ENCODE measurements around the gene PSMD1. TPM values are rescaled to one million over a fixed set of nuclear protein-coding genes. Genes with fewer than 3 reads are reported as not detected.

Gene PSMD1
- total and polyA plus RNA-seq, 2 donors (not counting 3 experiments of a cell fraction or from before 2014, with no cell fraction given), result 163 to 209 TPM

DNA sequence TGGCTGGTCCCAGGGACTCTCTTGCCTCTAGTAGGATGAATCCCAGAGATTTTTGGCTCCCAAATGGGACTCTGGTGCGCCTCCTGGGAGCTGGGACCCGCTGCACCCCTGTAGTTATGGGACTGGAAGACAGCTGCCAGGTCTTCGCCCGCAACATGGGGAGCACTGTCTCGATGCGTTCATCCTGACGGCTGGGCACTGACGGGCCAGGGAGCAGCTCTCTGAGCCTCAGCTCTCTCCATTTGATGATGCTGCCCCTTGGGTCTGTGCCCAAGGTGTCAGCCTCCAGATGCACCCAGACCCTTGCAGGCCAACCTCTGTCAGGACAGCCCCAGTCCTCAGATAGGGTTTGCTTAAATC, 132.5 kb downstream of the PSMD1 start:
- Histone ChIP-seq H3K9me3 (replicated peaks; ENCODE audit: control insufficient read depth, insufficient read depth, low read length) (no peaks in the 10 kb centered on the region), H4K20me1 (replicated peaks; ENCODE audit: control insufficient read depth, extremely low read depth, insufficient read depth, low read length) (no peaks in the 10 kb centered on the region), H3K4me1 (ENCODE audit: control insufficient read depth, extremely low read depth, insufficient read depth, low read length) (peaks cover 43% of the 10 kb centered on the region), H3K4me3 (replicated peaks in 1 of 3; ENCODE audit: insufficient read depth in 1 of 3, low read depth in 1 of 3, low read length in 3 of 3) (no peak overlapping the region), H3K79me2 (ENCODE audit: control insufficient read depth, insufficient read depth, low read length) (no peaks in the 10 kb centered on the region), H3K9ac (replicated peaks; ENCODE audit: extremely low read depth, insufficient read depth, low read length) (no peak overlapping the region), H3K36me3 (ENCODE audit: control insufficient read depth in 2 of 2, extremely low read depth in 1 of 2, insufficient read depth in 2 of 2, low read length in 2 of 2) (no peaks in the 10 kb centered on the region), H3K27me3 (ENCODE audit: control insufficient read depth in 2 of 2, insufficient read depth in 2 of 2, low read length in 2 of 2) (no peaks in the 10 kb centered on the region), H2AFZ (ENCODE audit: low read depth, low read length) (no peak overlapping the region), H3K27ac (ENCODE audit: insufficient read depth, low read depth, low read length) (no peak overlapping the region), H3K9me1 (replicated peaks; ENCODE audit: control insufficient read depth, extremely low read depth, insufficient read depth, low read length) (no peaks in the 10 kb centered on the region), H3K4me2 (ENCODE audit: insufficient read depth, low read length) (no peak overlapping the region)
- TF ChIP-seq EZH2 (IDR thresholded peaks at IDR 0.05; ENCODE audit: borderline replicate concordance, low read depth, low read length, severe bottlenecking) (no peak), MYC (IDR thresholded peaks at IDR 0.05; ENCODE audit: low read depth, low read length) (no peak)
- DNase-seq (ENCODE audit: low read depth, low spot score), result no peak
- intact Hi-C loops (cut with micrococcal nuclease) (no loop called here), dilution Hi-C loops (cut with MboI; ENCODE audit: extremely low pct_ligation_motif_present, low sequenced_read_pairs) (no loop called here)
- no TSS peak for BruUV-seq (replicated peaks)
- ChIA-PET POLR2A (no interaction called here), CTCF (interaction anchor here (0.7 to 11.0 kb wide), 5 partner anchors 9 to 85 kb away, joined by 3 to 226 read pairs (median 4); partner anchors contain the start of gene ARMC9)
- FAIRE-seq, result no peak

DNA sequence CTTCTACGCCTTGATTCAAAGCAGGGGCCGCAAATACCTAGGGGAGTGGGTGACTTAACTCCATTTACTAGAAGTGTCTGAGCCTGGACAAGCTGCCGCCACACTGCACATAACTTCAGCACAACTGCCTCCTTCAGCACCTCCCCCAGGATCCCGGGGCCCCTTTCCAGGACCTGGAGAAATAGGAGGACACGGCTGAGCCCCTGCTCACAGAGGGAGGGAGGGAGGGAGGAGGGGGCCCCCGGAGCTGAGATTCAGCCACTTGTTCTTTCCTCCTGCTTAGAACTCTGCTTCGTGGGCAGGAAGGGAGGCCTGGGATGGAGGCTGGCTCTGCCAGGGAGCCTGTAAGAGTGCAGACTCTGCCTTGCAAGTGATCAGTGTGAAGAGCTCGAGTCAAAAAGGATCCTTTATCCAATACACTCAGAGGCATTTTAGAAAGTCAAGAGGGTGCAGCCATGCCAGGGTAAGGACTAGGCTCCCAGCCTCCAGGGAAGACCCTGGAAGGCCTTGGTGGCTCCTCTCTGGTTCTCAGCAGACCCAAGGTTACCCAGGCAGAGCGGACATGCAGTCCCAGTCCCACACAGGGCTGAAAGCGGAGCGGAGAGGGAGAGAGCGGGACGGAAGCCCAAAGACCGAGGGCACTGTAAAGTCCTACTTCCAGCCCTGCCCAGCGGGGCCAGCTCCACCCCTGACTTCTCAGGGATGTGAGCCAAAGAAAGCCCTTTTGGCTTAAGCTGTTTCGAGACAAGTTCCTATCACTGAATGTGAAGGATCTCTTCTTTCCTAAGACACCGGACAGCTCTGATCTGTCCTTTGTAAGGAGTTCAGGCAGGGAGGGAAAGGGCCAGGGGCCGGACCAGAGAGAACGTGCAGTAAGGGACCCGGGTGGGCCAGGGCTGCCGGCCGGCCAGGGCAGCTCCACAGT, 133.2 kb downstream of the PSMD1 start:
- ChIA-PET CTCF (interaction anchor here (0.7 to 11.0 kb wide), 6 partner anchors 8 to 85 kb away, joined by 3 to 226 read pairs (median 4); partner anchors contain the start of gene ARMC9), POLR2A (no interaction called here)
- intact Hi-C loops (cut with micrococcal nuclease) (no loop called here), dilution Hi-C loops (cut with MboI; ENCODE audit: extremely low pct_ligation_motif_present, low sequenced_read_pairs) (no loop called here)
- Histone ChIP-seq H3K27me3 (ENCODE audit: control insufficient read depth in 2 of 2, insufficient read depth in 2 of 2, low read length in 2 of 2) (no peaks in the 10 kb centered on the region), H3K36me3 (ENCODE audit: control insufficient read depth in 2 of 2, extremely low read depth in 1 of 2, insufficient read depth in 2 of 2, low read length in 2 of 2) (no peaks in the 10 kb centered on the region), H3K4me1 (ENCODE audit: control insufficient read depth, extremely low read depth, insufficient read depth, low read length) (peaks cover 38% of the 10 kb centered on the region), H3K9me3 (replicated peaks; ENCODE audit: control insufficient read depth, insufficient read depth, low read length) (no peaks in the 10 kb centered on the region), H3K4me3 (replicated peaks in 1 of 3; ENCODE audit: insufficient read depth in 1 of 3, low read depth in 1 of 3, low read length in 3 of 3) (peak overlapping the region in 1 of 3 experiments; percentile 5), H3K79me2 (ENCODE audit: control insufficient read depth, insufficient read depth, low read length) (no peaks in the 10 kb centered on the region), H2AFZ (ENCODE audit: low read depth, low read length) (peak overlapping the region; percentile 95), H3K4me2 (ENCODE audit: insufficient read depth, low read length) (peak overlapping the region; percentile 46), H3K9ac (replicated peaks; ENCODE audit: extremely low read depth, insufficient read depth, low read length) (peak overlapping the region; percentile 70), H3K9me1 (replicated peaks; ENCODE audit: control insufficient read depth, extremely low read depth, insufficient read depth, low read length) (no peaks in the 10 kb centered on the region), H3K27ac (ENCODE audit: insufficient read depth, low read depth, low read length) (peak overlapping the region; percentile 86), H4K20me1 (replicated peaks; ENCODE audit: control insufficient read depth, extremely low read depth, insufficient read depth, low read length) (no peaks in the 10 kb centered on the region)
- BruUV-seq (replicated peaks), result no TSS peak
- FAIRE-seq, result peak; percentile 83
- TF ChIP-seq JUN (IDR thresholded peaks at IDR 0.05; ENCODE audit: borderline replicate concordance, insufficient read depth, insufficient read length, low read depth) (no peak), FOS (IDR thresholded peaks at IDR 0.05; ENCODE audit: borderline replicate concordance, insufficient read depth, low read length) (no peak), EZH2 (IDR thresholded peaks at IDR 0.05; ENCODE audit: borderline replicate concordance, low read depth, low read length, severe bottlenecking) (no peak), GATA2 (IDR thresholded peaks at IDR 0.05; ENCODE audit: insufficient read depth, insufficient read length, low read depth, low read length) (no peak), MYC (IDR thresholded peaks at IDR 0.05; ENCODE audit: low read depth, low read length) (no peak), POLR2AphosphoS5 (IDR thresholded peaks at IDR 0.05; ENCODE audit: insufficient read depth, low read depth, low read length) (no peak), POLR2A (IDR thresholded peaks at IDR 0.05; ENCODE audit: low read depth, low read length) (no peak)
- TF ChIP-seq, protein P1, sequence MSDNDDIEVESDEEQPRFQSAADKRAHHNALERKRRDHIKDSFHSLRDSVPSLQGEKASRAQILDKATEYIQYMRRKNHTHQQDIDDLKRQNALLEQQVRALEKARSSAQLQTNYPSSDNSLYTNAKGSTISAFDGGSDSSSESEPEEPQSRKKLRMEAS (IDR thresholded peaks at IDR 0.05; ENCODE audit: insufficient read depth, insufficient read length), result no peak
- TF ChIP-seq, protein P2, sequence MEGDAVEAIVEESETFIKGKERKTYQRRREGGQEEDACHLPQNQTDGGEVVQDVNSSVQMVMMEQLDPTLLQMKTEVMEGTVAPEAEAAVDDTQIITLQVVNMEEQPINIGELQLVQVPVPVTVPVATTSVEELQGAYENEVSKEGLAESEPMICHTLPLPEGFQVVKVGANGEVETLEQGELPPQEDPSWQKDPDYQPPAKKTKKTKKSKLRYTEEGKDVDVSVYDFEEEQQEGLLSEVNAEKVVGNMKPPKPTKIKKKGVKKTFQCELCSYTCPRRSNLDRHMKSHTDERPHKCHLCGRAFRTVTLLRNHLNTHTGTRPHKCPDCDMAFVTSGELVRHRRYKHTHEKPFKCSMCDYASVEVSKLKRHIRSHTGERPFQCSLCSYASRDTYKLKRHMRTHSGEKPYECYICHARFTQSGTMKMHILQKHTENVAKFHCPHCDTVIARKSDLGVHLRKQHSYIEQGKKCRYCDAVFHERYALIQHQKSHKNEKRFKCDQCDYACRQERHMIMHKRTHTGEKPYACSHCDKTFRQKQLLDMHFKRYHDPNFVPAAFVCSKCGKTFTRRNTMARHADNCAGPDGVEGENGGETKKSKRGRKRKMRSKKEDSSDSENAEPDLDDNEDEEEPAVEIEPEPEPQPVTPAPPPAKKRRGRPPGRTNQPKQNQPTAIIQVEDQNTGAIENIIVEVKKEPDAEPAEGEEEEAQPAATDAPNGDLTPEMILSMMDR (IDR thresholded peaks at IDR 0.05; ENCODE audit: extremely low read depth in 1 of 2, insufficient read depth in 1 of 2, low read depth in 1 of 2, low read length in 2 of 2), result no peak
- DNase-seq (ENCODE audit: low read depth, low spot score), result peak; percentile 46
